A549 treated with RU486 at 1 μM for 4 hours (cell line): ENCODE data around the gene ANKRD50. TPM values are rescaled to one million over a fixed set of nuclear protein-coding genes. Genes with fewer than 3 reads are reported as not detected.

ENCODE experiments used
- total RNA-seq: library from RNA; stranded (reverse); fragments of 200-300 nt; extraction: Qiagen RNA extraction; gene quantifications from 5 replicates; pipeline ENCODE4 v1.2.3, GENCODE V29; 2022; ENCODE audit warnings: low read depth

Gene ANKRD50
- 2.4 to 5.6 TPM (median 4.7 TPM) in 5 replicates for total RNA-seq

GRCh38 chr4:124712372-124713184 lies at the start of gene ANKRD50:
Gene ANKRD50 (minus strand): TSS chr4:124712732. CDS start chr4:124710511, 2,221 bp downstream.

